KOPT-K1 (cell line): ENCODE data around the gene STK16.
"Not testable (repeated sequence)": the region's sequence is repeated elsewhere in the genome, so short reads cannot be mapped to it uniquely, and the experiment has no call there.

Source experiments
- H3K27ac ChIP-seq: fragments of 200-600 bp; sonication (generic); 2 replicates; pipeline ENCODE4 v1.5.1; 2016; ENCODE audit warnings: antibody characterized with exemption, mild to moderate bottlenecking, low read depth, low read length; ENCODE audit not compliant: poor library complexity, severe bottlenecking
- H3K36me3 ChIP-seq: fragments of 200-600 bp; sonication (generic); 2 replicates; pipeline ENCODE4 v1.5.1; 2017; ENCODE audit warnings: antibody characterized with exemption, mild to moderate bottlenecking, low read length, moderate library complexity; ENCODE audit not compliant: insufficient read depth
- H3K9me3 ChIP-seq: fragments of 200-600 bp; sonication (generic); 2 replicates; pipeline ENCODE4 v1.5.1; 2017; ENCODE audit warnings: antibody characterized with exemption, low read length, mild to moderate bottlenecking; ENCODE audit not compliant: insufficient read depth, poor library complexity, severe bottlenecking

STK16 gene

DNA sequence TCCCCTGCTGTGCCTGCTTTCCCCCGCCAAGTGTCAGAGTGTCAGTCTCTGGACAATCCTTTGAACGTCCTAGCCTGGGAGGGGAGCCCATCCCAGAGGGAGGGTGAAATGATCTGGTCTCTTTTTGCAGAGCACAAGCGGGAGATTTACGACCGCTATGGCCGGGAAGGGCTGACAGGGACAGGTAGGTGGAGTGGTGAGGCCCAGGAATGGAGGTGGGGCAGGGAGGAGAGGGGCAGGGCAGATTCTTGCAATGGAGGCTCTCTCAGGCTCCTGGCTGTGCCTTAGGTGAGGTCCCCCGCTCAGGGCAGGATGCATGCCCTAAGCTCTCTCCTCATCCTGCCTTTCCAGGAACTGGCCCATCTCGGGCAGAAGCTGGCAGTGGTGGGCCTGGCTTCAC lies 36.3 kb downstream of the STK16 start:
- no peak overlapping the region for H3K27ac ChIP-seq
- H3K9me3 ChIP-seq = no peaks in the 10 kb centered on the region
- no peaks in the 10 kb centered on the region; the same call in 1 of the 2 replicates for H3K36me3 ChIP-seq

DNA sequence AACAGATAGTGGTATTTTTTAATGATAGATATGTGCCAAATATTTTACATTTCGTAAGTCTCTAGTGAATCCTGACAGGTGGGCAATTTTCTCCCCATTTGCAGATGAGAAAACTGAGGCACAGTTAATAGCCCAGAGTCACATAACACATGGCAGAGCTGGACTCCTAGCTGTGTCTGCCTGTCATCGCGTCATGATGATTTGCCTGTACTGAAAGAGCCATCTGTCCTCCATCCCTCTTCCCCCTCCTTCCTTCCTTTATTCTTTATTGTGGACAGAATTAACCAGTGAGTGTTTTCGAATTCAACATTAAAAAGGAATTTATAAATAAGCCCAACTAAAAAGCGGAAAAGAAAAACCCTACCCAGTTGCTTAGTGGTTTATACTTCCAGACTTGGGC lies 37.1 kb downstream of the STK16 start:
- Histone ChIP-seq H3K36me3 (no peaks in the 10 kb centered on the region; the same call in 1 of the 2 replicates), H3K9me3 (no peaks in the 10 kb centered on the region), H3K27ac (no peak overlapping the region)

DNA sequence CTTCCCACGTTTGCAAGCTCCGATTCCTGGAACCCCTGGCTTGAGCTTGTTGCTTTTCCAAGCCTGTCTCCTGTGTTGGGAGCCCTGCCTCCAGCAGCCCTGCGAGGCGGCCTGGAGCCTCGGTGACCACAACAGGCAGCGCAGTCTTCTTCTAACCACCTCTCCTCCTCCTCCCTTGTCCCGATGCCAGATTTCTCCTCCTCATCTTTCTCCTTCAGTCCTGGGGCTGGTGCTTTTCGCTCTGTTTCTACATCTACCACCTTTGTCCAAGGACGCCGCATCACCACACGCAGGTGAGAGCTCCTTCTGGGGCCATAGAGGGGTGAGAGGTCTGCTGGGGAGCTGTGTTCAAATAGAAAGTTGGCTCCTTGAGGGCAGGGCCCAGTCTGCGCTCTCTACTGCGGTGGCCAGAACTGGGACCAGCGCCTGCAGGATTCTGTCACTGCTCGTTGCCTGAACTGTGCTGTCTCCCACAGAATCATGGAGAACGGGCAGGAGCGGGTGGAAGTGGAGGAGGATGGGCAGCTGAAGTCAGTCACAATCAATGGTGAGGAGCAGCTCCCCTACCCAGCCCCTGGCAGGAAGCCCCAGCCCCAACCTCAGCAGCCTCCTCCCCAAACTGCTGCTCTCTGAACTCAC lies 37.8 kb downstream of the STK16 start:
- Histone ChIP-seq H3K27ac (no peak overlapping the region), H3K9me3 (no peaks in the 10 kb centered on the region), H3K36me3 (no peaks in the 10 kb centered on the region; the same call in 1 of the 2 replicates)

DNA sequence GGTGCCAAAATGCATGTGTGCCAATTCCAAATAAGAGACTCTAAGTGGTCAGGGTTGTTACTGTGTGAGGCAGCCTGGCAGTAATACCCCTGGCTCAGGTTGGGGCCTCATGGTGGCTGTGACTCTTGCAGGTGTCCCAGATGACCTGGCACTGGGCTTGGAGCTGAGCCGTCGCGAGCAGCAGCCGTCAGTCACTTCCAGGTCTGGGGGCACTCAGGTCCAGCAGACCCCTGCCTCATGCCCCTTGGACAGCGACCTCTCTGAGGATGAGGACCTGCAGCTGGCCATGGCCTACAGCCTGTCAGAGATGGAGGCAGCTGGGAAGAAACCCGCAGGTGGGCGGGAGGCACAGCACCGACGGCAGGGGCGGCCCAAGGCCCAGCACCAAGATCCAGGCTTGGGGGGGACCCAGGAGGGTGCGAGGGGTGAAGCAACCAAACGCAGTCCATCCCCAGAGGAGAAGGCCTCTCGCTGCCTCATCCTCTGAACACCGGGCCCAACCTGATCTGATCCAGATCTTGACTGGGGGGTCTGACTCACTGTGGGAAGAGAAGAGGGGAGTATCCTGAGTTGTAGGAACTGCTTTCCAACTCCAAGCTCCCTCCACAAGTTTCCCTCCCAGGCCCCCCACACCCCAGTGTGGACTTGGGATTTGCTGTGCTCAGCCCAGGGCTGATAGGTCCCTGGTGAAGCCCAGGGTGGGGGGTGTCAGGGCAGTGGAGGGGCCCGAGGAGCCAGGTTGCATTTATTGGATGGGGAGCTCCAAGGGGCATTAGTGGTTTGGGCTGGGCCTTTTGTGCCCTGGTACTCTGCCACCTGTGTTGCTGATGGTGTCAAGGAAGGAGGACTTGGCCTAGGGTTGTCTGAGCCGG lies 39.5 kb downstream of the STK16 start:
- Histone ChIP-seq H3K9me3 (no peaks in the 10 kb centered on the region), H3K36me3 (no peaks in the 10 kb centered on the region; the same call in 1 of the 2 replicates), H3K27ac (no peak overlapping the region)

DNA sequence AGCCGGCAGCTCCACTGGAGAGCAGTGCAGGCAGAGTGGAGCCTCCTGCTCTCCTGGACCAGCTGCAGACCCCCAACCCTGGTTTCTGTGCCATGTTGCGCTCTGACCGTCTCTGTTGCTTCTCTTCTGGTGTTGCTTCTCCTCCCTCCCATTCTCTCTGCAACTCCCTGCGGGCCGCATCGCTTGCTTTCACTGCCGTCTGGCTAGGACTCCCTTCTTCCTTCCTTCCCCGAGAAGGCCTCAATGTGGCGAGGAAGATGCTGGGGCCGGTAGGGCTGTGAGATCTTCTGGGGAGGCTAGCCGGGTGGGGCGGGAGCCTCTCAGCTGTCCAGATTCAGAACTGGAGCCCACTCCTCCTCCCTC lies 40.1 kb downstream of the STK16 start:
- Histone ChIP-seq H3K27ac (no peak overlapping the region), H3K9me3 (no peaks in the 10 kb centered on the region), H3K36me3 (no peaks in the 10 kb centered on the region; the same call in 1 of the 2 replicates)

DNA sequence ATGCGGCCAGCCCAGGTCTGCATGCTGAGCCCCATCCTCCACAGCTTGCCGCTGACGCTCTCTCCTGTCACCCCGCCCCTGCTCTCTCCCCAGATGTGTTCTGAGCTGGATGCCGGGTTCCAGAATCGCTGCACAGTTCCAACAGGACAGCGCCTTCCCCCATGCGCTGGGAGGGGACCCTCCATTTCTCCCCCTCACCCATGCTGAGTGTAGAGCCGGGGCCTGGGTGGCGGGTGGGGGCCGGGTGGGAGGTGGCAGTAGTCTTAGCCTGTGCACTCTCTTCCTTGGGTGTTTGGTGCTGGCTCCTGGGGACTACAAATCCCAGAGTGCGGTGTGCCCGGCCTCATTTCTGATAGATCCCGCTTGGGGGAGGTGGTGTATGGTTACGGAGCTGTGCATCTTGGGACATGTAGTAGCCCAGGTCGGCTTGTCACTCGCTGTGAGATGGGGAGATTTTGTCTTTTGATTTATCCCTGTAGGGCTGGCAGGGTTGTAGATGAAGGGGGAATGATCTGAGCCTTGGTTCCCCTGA lies 40.7 kb downstream of the STK16 start:
- no peaks in the 10 kb centered on the region; the same call in 1 of the 2 replicates for H3K36me3 ChIP-seq

DNA sequence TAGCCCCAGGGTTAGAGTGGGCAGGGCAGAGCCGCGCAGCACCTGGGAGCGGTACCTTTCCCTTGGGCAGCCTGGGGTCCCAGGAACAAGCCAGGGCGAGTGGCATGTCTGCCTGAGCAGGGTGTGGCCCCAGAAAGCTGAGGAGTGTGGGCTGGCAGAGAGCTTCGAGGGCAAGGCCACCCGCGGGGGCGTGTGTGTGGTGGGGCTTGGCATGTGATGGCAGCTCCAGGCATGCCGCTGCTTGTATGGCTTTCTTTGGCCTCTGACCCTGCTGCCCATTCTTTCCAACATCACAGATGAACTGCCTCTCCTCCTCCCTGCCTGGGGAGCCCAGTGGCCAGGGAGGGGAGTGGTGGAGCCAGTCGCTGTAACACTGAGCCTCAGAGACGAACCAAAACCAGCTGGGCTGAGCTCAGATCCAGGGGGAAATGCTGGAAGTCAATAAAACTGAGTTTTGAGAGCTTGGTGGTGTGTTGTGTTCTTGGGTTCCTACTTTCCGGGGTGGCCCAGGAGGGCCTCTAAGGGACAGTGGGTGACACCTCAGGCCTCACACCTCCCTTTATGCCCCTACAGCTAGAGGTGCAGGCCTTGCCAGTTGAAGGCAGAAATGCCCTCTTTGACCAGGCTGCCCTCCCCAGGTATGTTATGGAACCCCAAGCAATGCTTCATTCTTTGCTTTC lies 41.3 kb downstream of the STK16 start:
- Histone ChIP-seq H3K36me3 (no peaks in the 10 kb centered on the region; the same call in 1 of the 2 replicates), H3K9me3 (no peaks in the 10 kb centered on the region), H3K27ac (no peak overlapping the region)

More for the DNA sequence above, 40.7 kb downstream of the STK16 start:
- no peak overlapping the region for H3K27ac ChIP-seq
- no peaks in the 10 kb centered on the region for H3K9me3 ChIP-seq

DNA sequence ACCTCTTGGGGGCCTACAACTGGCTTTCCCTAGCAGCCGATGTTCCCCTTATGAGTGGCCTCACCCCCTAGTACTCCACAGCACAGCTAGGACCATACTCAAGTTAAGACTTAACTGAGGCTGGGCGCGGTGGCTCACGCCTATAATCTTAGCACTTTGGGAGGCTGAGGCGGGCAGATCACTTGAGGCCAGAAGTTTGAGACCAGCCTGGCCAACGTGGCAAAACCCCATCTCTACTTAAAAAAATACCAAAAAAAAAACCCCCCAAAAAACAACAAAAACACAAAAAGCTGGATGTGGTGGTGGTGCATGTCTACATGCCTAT lies 41.8 kb downstream of the STK16 start:
- not testable (repeated sequence) for H3K9me3 ChIP-seq, H3K36me3 ChIP-seq, H3K27ac ChIP-seq

DNA sequence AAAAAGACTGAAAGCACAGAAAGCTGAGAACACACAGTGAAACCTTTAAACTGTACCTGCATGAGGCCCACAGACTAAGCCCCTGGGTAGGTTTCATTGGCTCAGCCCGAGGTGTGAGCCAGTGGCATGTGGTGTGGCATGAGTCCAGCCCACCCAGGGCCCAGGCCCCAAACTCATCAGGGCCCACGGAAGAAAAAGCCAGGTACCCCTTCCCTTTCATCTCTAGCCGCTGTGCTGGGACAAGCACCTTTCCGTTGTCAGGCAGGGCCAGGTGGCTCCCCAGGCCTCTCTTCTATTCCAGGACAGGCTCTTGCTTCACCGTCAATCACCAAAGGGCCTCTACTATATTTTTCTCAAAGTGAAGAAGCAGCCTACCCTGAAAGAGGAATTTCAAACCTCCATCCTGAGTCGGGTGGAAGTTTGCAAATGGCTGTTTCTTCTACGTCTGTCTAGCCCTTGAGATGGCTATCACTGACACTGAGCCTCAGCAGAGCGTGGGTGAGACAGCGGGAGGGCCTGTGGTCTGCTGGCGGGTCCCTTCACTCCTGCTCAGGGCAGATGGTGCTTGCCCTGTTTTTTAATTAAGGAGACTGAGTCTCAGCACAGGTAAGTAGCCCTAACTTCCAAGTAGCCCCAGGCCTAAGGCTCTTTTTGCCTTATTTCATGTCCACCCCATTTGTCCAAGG lies 42.4 kb downstream of the STK16 start:
- Histone ChIP-seq H3K9me3 (no peaks in the 10 kb centered on the region), H3K36me3 (no peaks in the 10 kb centered on the region; the same call in 1 of the 2 replicates), H3K27ac (no peak overlapping the region)

DNA sequence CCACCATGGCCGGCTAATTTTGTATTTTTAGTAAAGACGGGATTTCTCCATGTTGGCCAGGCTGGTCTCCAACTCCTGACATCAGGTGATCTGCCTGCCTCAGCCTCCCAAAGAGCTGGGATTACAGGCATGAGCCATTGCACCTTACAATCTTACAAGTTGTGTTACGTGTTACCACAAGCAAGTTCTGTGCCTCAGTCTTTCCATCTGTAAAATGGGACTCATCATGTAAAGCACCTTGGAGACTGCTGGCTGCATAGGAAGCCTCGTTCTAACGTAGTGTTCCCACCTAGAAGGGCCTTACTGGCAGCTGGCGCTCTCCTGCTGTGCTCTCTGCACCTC lies 43.9 kb downstream of the STK16 start:
- H3K9me3 ChIP-seq = no peaks in the 10 kb centered on the region
- H3K27ac ChIP-seq = no peak overlapping the region
- no peaks in the 10 kb centered on the region; the same call in 1 of the 2 replicates for H3K36me3 ChIP-seq

DNA sequence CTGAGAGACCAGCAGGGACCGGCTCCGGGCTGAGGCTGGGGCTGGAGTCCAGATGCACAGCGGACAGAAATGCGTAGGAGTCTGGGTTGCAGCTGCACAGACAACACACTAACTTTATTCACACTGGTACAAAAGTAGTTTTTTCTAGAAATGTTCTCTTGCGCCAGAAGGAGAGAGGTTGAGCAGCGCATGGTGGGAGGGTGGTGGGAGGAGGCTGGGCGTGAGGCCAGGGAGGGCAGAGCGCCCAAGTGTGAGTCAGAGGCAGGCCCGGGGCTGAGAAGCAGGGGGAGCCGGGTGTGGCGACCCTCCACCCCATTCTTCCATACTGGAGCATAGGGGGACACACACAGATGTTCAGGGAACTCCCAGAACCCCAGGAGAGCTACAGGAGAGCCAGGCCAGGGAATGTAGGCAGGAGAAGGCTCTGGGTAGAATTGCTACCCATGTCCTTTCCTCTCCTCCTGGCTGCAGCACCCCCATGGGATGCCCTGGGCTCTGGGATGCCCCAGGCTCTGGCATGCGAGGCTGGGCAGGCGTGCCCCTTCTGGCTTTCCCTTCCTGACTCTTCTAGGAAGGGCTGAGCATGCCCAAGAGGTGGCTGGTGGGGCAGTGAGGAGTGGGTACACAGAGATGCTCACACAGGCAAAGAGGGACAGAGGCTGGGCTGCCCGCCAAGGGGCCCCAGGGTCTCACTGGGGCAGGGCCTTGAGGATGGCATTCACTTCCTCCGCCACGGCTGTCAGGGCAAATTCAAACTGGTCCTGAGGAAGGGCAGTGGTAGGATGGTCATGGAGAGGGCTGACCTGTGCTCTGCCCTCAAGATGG lies 44.5 kb downstream of the STK16 start:
- Histone ChIP-seq H3K36me3 (no peaks in the 10 kb centered on the region; the same call in 1 of the 2 replicates), H3K27ac (no peak overlapping the region), H3K9me3 (no peaks in the 10 kb centered on the region)

DNA sequence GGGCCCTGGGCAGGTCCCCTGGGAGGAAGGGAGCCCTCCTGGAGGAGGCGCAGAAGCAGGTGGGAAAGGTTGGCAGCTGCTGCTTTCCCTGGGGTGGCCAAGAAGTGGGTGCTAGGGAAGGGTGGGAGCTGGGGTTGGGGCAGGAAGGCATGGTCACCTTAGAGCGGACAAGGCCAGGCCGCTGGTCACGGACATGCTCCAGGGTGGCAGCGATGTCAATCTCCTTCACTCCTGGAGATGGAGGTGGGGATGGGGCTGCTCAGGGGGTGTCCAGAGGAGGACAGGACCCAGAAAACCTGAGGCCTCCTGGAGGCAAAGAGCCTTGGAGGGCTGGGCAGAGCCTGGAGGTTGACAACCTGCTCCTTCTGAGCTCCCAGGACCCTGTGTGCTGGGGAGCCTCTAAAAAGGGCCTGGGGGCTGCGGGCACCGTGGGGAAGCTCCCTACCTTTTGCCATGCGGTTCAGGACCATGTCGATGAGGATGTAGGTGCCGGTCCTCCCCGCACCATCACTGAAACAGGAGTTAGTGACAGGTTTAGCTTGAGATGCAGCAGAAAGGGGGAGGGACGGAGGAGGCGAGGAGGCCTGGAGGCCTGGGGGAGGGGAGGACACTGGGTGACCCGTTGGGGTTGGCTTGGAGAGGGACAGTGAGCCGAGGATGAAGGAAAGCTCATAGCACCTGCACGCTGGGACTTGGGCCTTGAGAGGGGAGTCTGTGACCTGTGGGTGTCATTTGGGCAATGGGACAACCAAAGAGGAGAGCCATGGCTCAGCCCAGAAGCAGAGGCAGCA lies 45.3 kb downstream of the STK16 start:
- Histone ChIP-seq H3K9me3 (no peaks in the 10 kb centered on the region), H3K27ac (no peak overlapping the region), H3K36me3 (no peaks in the 10 kb centered on the region)

DNA sequence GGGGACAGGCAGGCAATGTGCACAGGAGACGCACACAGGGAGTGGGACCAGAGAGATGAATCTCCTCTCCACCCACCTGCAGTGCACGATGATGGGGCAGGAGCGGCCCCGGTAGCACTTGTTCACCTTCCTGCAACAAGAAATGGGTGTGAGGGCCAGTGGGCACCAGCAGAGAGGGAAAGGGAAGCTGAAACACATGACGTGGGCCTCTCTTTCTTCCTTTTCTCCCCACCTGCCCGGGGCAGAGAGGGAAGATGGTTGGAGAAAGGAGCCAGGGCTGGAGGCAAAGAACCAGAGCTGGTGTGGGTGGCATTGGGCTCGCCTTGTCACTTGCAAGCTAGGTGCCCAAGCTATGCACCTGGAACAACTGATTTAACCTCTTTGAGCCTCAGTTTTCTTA lies 46.1 kb downstream of the STK16 start:
- Histone ChIP-seq H3K27ac (no peak overlapping the region), H3K36me3 (no peaks in the 10 kb centered on the region), H3K9me3 (no peaks in the 10 kb centered on the region)
